H9 (cell line): ENCODE measurements around the gene SPDL1. TPM values are rescaled to one million over a fixed set of nuclear protein-coding genes. Genes with fewer than 3 reads are reported as not detected.

ENCODE experiments used
- DNase-seq: peaks from one replicate; pipeline ENCODE4 v3.0.0-alpha.2; 2017
- H2AFZ ChIP-seq: one replicate; pipeline ENCODE4 v1.6.1; 2013; ENCODE audit warnings: mild to moderate bottlenecking, low read length, control low read depth, moderate library complexity
- H2AK5ac ChIP-seq: 2 replicates; pipeline ENCODE4 v1.6.1; 2013; ENCODE audit warnings: low read length, control low read depth, mixed read lengths; ENCODE audit not compliant: insufficient read length
- H2BK120ac ChIP-seq: one replicate; pipeline ENCODE4 v1.6.1; 2013; ENCODE audit warnings: low read depth, mild to moderate bottlenecking, low read length, control low read depth, inconsistent platforms; ENCODE audit not compliant: poor library complexity, severe bottlenecking
- H2BK12ac ChIP-seq: 2 replicates; pipeline ENCODE4 v1.6.1; 2013; ENCODE audit warnings: low read length, control low read depth, mixed read lengths, low read depth; ENCODE audit not compliant: insufficient read length
- H2BK15ac ChIP-seq: 2 replicates; pipeline ENCODE4 v1.6.1; 2013; ENCODE audit warnings: low read depth, low read length, control low read depth
- H2BK20ac ChIP-seq: one replicate; pipeline ENCODE4 v1.6.1; 2013; ENCODE audit warnings: low read depth, mild to moderate bottlenecking, low read length, control low read depth, inconsistent platforms; ENCODE audit not compliant: poor library complexity, severe bottlenecking
- H2BK5ac ChIP-seq: 2 replicates; pipeline ENCODE4 v1.6.1; 2013; ENCODE audit warnings: low read length, control low read depth, mixed read lengths; ENCODE audit not compliant: insufficient read length
- H3K14ac ChIP-seq: 2 replicates; pipeline ENCODE4 v1.6.1; 2013; ENCODE audit warnings: low read length, control low read depth; ENCODE audit not compliant: insufficient read depth
- H3K18ac ChIP-seq: 2 replicates; pipeline ENCODE4 v1.6.1; 2013; ENCODE audit warnings: low read depth, mild to moderate bottlenecking, mixed read lengths, low read length, control low read depth; ENCODE audit not compliant: insufficient read length
- H3K23ac ChIP-seq: 2 replicates; pipeline ENCODE4 v1.6.1; 2013; ENCODE audit warnings: low read length, control low read depth, mixed read lengths, low read depth; ENCODE audit not compliant: insufficient read length
- H3K23me2 ChIP-seq: 2 replicates; pipeline ENCODE4 v1.6.1; 2013; ENCODE audit warnings: low read depth, mild to moderate bottlenecking, mixed read lengths, low read length, control low read depth; ENCODE audit not compliant: insufficient read length, poor library complexity, severe bottlenecking
- H3K27ac ChIP-seq: 2 replicates; pipeline ENCODE4 v1.5.1; 2013; ENCODE audit warnings: low read length, control low read depth, mixed read lengths, low read depth; ENCODE audit not compliant: insufficient read length
- H3K27me3 ChIP-seq: 2 replicates; pipeline ENCODE4 v1.6.1; 2013; ENCODE audit warnings: low read length, control low read depth, inconsistent platforms; ENCODE audit not compliant: insufficient read depth
- H3K4ac ChIP-seq: 2 replicates; pipeline ENCODE4 v1.6.1; 2013; ENCODE audit warnings: low read depth, mild to moderate bottlenecking, control low read depth, inconsistent platforms, low read length, moderate library complexity
- H3K4me1 ChIP-seq: 2 replicates; pipeline ENCODE4 v1.6.1; 2013; ENCODE audit warnings: low read length, control low read depth, inconsistent platforms; ENCODE audit not compliant: insufficient read depth
- H3K4me2 ChIP-seq: 2 replicates; pipeline ENCODE4 v1.6.1; 2013; ENCODE audit warnings: low read length, control low read depth, mixed read lengths; ENCODE audit not compliant: insufficient read length, insufficient read depth
- H3K56ac ChIP-seq: 2 replicates; pipeline ENCODE4 v1.6.1; 2013; ENCODE audit warnings: low read depth, mild to moderate bottlenecking, mixed read lengths, low read length, control low read depth; ENCODE audit not compliant: insufficient read length
- H3K79me1 ChIP-seq: 2 replicates; pipeline ENCODE4 v1.6.1; 2013; ENCODE audit warnings: low read depth, mild to moderate bottlenecking, moderate library complexity, low read length, control low read depth, inconsistent platforms; ENCODE audit not compliant: insufficient read depth, poor library complexity, severe bottlenecking
- H3K79me2 ChIP-seq: 2 replicates; pipeline ENCODE4 v1.6.1; 2013; ENCODE audit warnings: low read length, control low read depth, inconsistent platforms; ENCODE audit not compliant: insufficient read depth
- H3K9ac ChIP-seq: 2 replicates; pipeline ENCODE4 v1.6.1; 2013; ENCODE audit warnings: low read length, control low read depth, mixed read lengths; ENCODE audit not compliant: insufficient read length; ENCODE audit errors: extremely low read depth
- H3K9me3 ChIP-seq: one replicate; pipeline ENCODE4 v1.6.1; 2013; ENCODE audit warnings: low read depth, low read length, inconsistent platforms; ENCODE audit not compliant: control insufficient read depth
- H3T11ph ChIP-seq: one replicate; pipeline ENCODE4 v1.6.1; 2013; ENCODE audit warnings: mild to moderate bottlenecking, low read length, control low read depth, inconsistent platforms
- H4K20me1 ChIP-seq: one replicate; pipeline ENCODE4 v1.6.1; 2013; ENCODE audit not compliant: control insufficient read depth, insufficient read length, insufficient read depth
- H4K5ac ChIP-seq: 2 replicates; pipeline ENCODE4 v1.6.1; 2013; ENCODE audit warnings: low read depth, mild to moderate bottlenecking, mixed read lengths, low read length, control low read depth; ENCODE audit not compliant: insufficient read length
- H4K8ac ChIP-seq: replicated peaks from 2 replicates; pipeline ENCODE4 v1.6.1; 2013; ENCODE audit warnings: low read length, control low read depth, mixed read lengths, low read depth; ENCODE audit not compliant: insufficient read length
- H4K91ac ChIP-seq: 2 replicates; pipeline ENCODE4 v1.6.1; 2013; ENCODE audit warnings: low read depth, mild to moderate bottlenecking, moderate library complexity, mixed read lengths, low read length, control low read depth; ENCODE audit not compliant: insufficient read length
- H3K27ac Mint-ChIP-seq, 3 experiments: 2 replicates in 2 of 3; 3 replicates in 1 of 3; pipeline ENCODE4 v1.8.0; 2020 to 2021; ENCODE audit warnings: mixed read lengths in 3 of 3, mild to moderate bottlenecking in 1 of 3, moderate library complexity in 1 of 3
- H3K27me3 Mint-ChIP-seq: 2 replicates; pipeline ENCODE4 v1.8.0; 2021; ENCODE audit warnings: low read depth, mild to moderate bottlenecking, moderate library complexity, mixed read lengths
- H3K36me3 Mint-ChIP-seq, 3 experiments: 2 replicates in 2 of 3; 3 replicates in 1 of 3; pipeline ENCODE4 v1.8.0; 2020 to 2021; ENCODE audit warnings: low read depth in 3 of 3, mixed read lengths in 3 of 3; ENCODE audit not compliant: insufficient read depth in 1 of 3
- H3K4me1 Mint-ChIP-seq, 2 experiments: 2 replicates each; pipeline ENCODE4 v1.8.0; 2020; ENCODE audit warnings: mixed read lengths in 2 of 2
- H3K4me3 Mint-ChIP-seq, 2 experiments: 2 replicates in 1 of 2; 3 replicates in 1 of 2; pipeline ENCODE4 v1.8.0; 2020 to 2021; ENCODE audit warnings: mild to moderate bottlenecking in 2 of 2, mixed read lengths in 2 of 2, moderate library complexity in 1 of 2
- H3K9me3 Mint-ChIP-seq, 2 experiments: 2 replicates in 1 of 2; 3 replicates in 1 of 2; pipeline ENCODE4 v1.8.0; 2020; ENCODE audit warnings: mild to moderate bottlenecking in 2 of 2, mixed read lengths in 2 of 2, moderate library complexity in 1 of 2
- WGBS: extraction: QIAGEN DNeasy Blood & Tissue Kit; methylation state at CpG from one replicate; pipeline ENCODE4 v1.1.7; 2013; ENCODE audit warnings: missing lambda C conversion rate, low lambda C conversion rate, mixed read lengths; ENCODE audit not compliant: insufficient read length; ENCODE audit errors: extremely low coverage; 5-methylcytosine and 5-hydroxymethylcytosine counted together
- total RNA-seq: library from RNA; stranded (reverse); gene quantifications from 2 replicates; pipeline ENCODE4 v1.2.1, GENCODE V29; 2021
- TF ChIP-seq, protein P1 (sequence below): fragments of 200-600 bp; sonication (generic); conservative IDR thresholded peaks from 3 replicates; pipeline ENCODE4 v1.8.0; 2021; ENCODE audit warnings: antibody characterized with exemption, mild to moderate bottlenecking

The SPDL1 gene
- total RNA-seq, 1 experiment from 2014 or later, result 49.4 TPM

DNA sequence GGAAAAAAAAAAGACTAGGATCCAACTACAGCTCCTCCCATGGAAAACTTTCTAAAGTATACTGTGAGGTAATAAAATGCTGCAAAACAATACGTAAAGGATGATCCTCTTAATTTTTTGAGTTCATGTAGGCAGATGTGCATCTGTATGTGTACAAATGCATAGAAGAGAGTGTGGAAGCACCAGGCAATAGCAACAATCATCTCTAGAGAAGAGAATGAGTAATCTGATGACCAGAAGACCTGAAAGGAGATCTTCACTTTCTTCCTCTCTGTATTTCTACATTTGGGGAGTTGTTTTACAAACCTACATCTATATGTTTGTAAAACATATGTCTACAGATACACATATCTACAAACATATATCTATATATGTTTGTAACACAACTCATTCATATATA, 29.3 kb upstream of the SPDL1 start:
- Histone ChIP-seq H2AFZ (no peak overlapping the region), H3K56ac (no peak overlapping the region), H3K4me2 (no peak overlapping the region), H3K18ac (no peak overlapping the region), H2BK15ac (no peak overlapping the region), H4K5ac (no peak overlapping the region), H3K9me3 (no peaks in the 10 kb centered on the region), H4K20me1 (no peaks in the 10 kb centered on the region), H4K8ac (no peak overlapping the region), H3K27me3 (no peaks in the 10 kb centered on the region), H3K4me1 (no peaks in the 10 kb centered on the region), H3K23me2 (no peaks in the 10 kb centered on the region), H3K14ac (no peak overlapping the region), H2BK12ac (no peak overlapping the region), H3K4ac (no peak overlapping the region), H3T11ph (no peak overlapping the region), H2BK5ac (no peak overlapping the region), H2AK5ac (no peak overlapping the region), H3K9ac (no peak overlapping the region), H3K79me2 (no peaks in the 10 kb centered on the region), H4K91ac (no peak overlapping the region), H3K79me1 (no peaks in the 10 kb centered on the region), H3K27ac (no peak overlapping the region), H2BK20ac (no peak overlapping the region), H3K23ac (no peak overlapping the region), H2BK120ac (no peak overlapping the region)
- Mint-ChIP-seq H3K27me3 (peaks cover 19% of the 10 kb centered on the region), H3K9me3 (peaks cover 22 to 29% of the 10 kb centered on the region in 2 experiments), H3K4me3 (no peak overlapping the region), H3K4me1 (no peaks in the 10 kb centered on the region), H3K27ac (no peak overlapping the region), H3K36me3 (peaks cover 0 to 6% (median 2%) of the 10 kb centered on the region in 3 experiments; a peak in 6 of 7 replicates)
- DNase-seq, result no peak
- TF ChIP-seq, protein P1, sequence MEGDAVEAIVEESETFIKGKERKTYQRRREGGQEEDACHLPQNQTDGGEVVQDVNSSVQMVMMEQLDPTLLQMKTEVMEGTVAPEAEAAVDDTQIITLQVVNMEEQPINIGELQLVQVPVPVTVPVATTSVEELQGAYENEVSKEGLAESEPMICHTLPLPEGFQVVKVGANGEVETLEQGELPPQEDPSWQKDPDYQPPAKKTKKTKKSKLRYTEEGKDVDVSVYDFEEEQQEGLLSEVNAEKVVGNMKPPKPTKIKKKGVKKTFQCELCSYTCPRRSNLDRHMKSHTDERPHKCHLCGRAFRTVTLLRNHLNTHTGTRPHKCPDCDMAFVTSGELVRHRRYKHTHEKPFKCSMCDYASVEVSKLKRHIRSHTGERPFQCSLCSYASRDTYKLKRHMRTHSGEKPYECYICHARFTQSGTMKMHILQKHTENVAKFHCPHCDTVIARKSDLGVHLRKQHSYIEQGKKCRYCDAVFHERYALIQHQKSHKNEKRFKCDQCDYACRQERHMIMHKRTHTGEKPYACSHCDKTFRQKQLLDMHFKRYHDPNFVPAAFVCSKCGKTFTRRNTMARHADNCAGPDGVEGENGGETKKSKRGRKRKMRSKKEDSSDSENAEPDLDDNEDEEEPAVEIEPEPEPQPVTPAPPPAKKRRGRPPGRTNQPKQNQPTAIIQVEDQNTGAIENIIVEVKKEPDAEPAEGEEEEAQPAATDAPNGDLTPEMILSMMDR, result no peak
- no CpG with 5 or more reads among the region's 1 CpG for WGBS
